Thyroid gland (tissue), 4 donors: ENCODE results near the gene GALNT2.

Source experiments
- CTCF ChIP-seq, 6 experiments: fragments of 200-600 bp in 3 of 6; fragments of 450-650 bp in 3 of 6; sonication (generic) in 3 of 6; IDR thresholded peaks; one replicate each; pipeline ENCODE4 v1.5.1; 2016 to 2019; ENCODE audit warnings: antibody characterized with exemption in 6 of 6, mild to moderate bottlenecking in 2 of 6, inconsistent platforms in 1 of 6, moderate library complexity in 1 of 6
- POLR2A ChIP-seq, 2 donors: fragments of 450-650 bp; IDR thresholded peaks; one replicate each; pipeline ENCODE4 v1.6.1; 2017; ENCODE audit warnings: antibody characterized with exemption in 2 of 2, mild to moderate bottlenecking in 2 of 2, moderate library complexity in 1 of 2

- TF ChIP-seq CTCF (IDR thresholded peaks at IDR 0.05) (no peak), POLR2A (IDR thresholded peaks at IDR 0.05) (no peak)
These were observed 77.9 kb downstream of the GALNT2 start for GRCh38 chr1:230144758-230145504.
